HG03558 (cell line): ENCODE measurements around the gene SEMA6A.

Experiments
- ATAC-seq: cut with Tn5 transposase; IDR thresholded peaks from one replicate; pipeline ENCODE4 v1.9.1; 2021; ENCODE audit warnings: moderate number of reproducible peaks; ENCODE audit not compliant: unreplicated experiment; ENCODE audit errors: extremely low read depth

SEMA6A gene

GRCh38 chr5:116502616-116503015, 72.0 kb downstream of the SEMA6A start:
- ATAC-seq = no peak

- no peak for ATAC-seq
Observed at GRCh38 chr5:116502138-116502537, 72.5 kb downstream of the SEMA6A start.

- no peak for ATAC-seq
Observed at GRCh38 chr5:116498503-116499048, 76.0 kb downstream of the SEMA6A start.

- no peak for ATAC-seq
Observed at GRCh38 chr5:116497631-116498030, 77.0 kb downstream of the SEMA6A start.

- ATAC-seq = no peak
Observed at GRCh38 chr5:116495786-116496357, 78.8 kb downstream of the SEMA6A start.

- no peak for ATAC-seq
Observed at GRCh38 chr5:116494784-116495450, 79.7 kb downstream of the SEMA6A start.

- no peak for ATAC-seq
Observed at GRCh38 chr5:116492776-116493175, 81.8 kb downstream of the SEMA6A start.

- ATAC-seq = peak; percentile 69
Observed at GRCh38 chr5:116492016-116492623, 82.5 kb downstream of the SEMA6A start.

GRCh38 chr5:116488356-116489041, 86.1 kb downstream of the SEMA6A start:
- no peak for ATAC-seq

GRCh38 chr5:116487045-116487444, 87.6 kb downstream of the SEMA6A start:
- ATAC-seq = no peak

- no peak for ATAC-seq
Observed at GRCh38 chr5:116486588-116486987, 88.0 kb downstream of the SEMA6A start.

GRCh38 chr5:116484645-116485044, 90.0 kb downstream of the SEMA6A start:
- ATAC-seq = no peak

- no peak for ATAC-seq
Observed at GRCh38 chr5:116482394-116482793, 92.2 kb downstream of the SEMA6A start.

GRCh38 chr5:116480894-116481510, 93.6 kb downstream of the SEMA6A start:
- ATAC-seq = no peak

GRCh38 chr5:116479776-116480675, 94.6 kb downstream of the SEMA6A start:
- no peak for ATAC-seq

- ATAC-seq = no peak
Observed at GRCh38 chr5:116478491-116478890, 96.1 kb downstream of the SEMA6A start.

- ATAC-seq = no peak
Observed at GRCh38 chr5:116476897-116477537, 97.6 kb downstream of the SEMA6A start.

GRCh38 chr5:116475338-116475737, 99.3 kb downstream of the SEMA6A start:
- peak; percentile 58 for ATAC-seq

GRCh38 chr5:116473706-116474105, 100.9 kb downstream of the SEMA6A start:
- ATAC-seq = no peak
